Aorta (tissue), 5 donors: ENCODE results near the gene ARHGAP44. TPM values are rescaled to one million over a fixed set of nuclear protein-coding genes. Genes with fewer than 3 reads are reported as not detected.

ENCODE experiments used
- ATAC-seq: fragments of 200-7000 bp; cut with Tn5 transposase; one replicate; pipeline ENCODE4 v1.9.1; 2022; ENCODE audit warnings: moderate library complexity; ENCODE audit not compliant: low FRiP score
- DNase-seq, 2 donors: peaks; one replicate each; pipeline ENCODE4 v3.0.0-alpha.2; 2020
- H3K27ac ChIP-seq, 2 donors: one replicate each; pipeline ENCODE4 v1.5.1; 2013; ENCODE audit warnings: low read length in 2 of 2, mild to moderate bottlenecking in 2 of 2, moderate library complexity in 2 of 2, control low read depth in 1 of 2, inconsistent platforms in 1 of 2, low read depth in 1 of 2
- H3K27me3 ChIP-seq, 2 donors: one replicate each; pipeline ENCODE4 v1.6.1; 2013; ENCODE audit warnings: control low read depth in 1 of 2, low read length in 1 of 2, mild to moderate bottlenecking in 1 of 2, moderate library complexity in 1 of 2; ENCODE audit not compliant: insufficient read depth in 2 of 2, control insufficient read depth in 1 of 2
- H3K36me3 ChIP-seq, 2 donors: one replicate each; pipeline ENCODE4 v1.6.1; 2013; ENCODE audit warnings: control low read depth in 1 of 2, low read length in 1 of 2, mild to moderate bottlenecking in 1 of 2; ENCODE audit not compliant: insufficient read depth in 2 of 2, control insufficient read depth in 1 of 2
- H3K4me1 ChIP-seq, 2 donors: one replicate each; pipeline ENCODE4 v1.6.1; 2013; ENCODE audit warnings: low read length in 2 of 2, control low read depth in 1 of 2, mild to moderate bottlenecking in 1 of 2, moderate library complexity in 1 of 2; ENCODE audit not compliant: insufficient read depth in 2 of 2, control insufficient read depth in 1 of 2
- H3K4me3 ChIP-seq, 2 donors: one replicate each; pipeline ENCODE4 v1.5.1; 2013; ENCODE audit warnings: low read length in 2 of 2, control low read depth in 1 of 2, mild to moderate bottlenecking in 1 of 2
- H3K9me3 ChIP-seq: one replicate; pipeline ENCODE4 v1.6.1; 2013; ENCODE audit warnings: mild to moderate bottlenecking, low read length; ENCODE audit not compliant: control insufficient read depth
- WGBS, 2 donors: extraction: QIAGEN DNeasy Blood & Tissue Kit; methylation state at CpG; one replicate each; pipeline ENCODE4 v1.1.7; 2013; 5-methylcytosine and 5-hydroxymethylcytosine counted together
- intact Hi-C, 2 donors: fragments of 100-400 bp; cut with DNase I; formaldehyde crosslinking; loops; one replicate each; pipeline versions ENCODE4 v1.14.2 to v1.15.0; 2022
- polyA plus RNA-seq, 2 donors: library from polyadenylated mRNA; stranded (reverse); fragments of 200-250 nt; gene quantifications; one replicate each; pipeline ENCODE4 v1.2.3, GENCODE V29; 2013
- total RNA-seq, 2 donors: library from RNA; stranded (reverse); fragmentation: NEBNext Ultra II Directional; extraction: Animal tissue kit (Norgen Biotek cat#: 25700); gene quantifications; one replicate each; pipeline ENCODE4 v1.2.1, GENCODE V29; 2021
- donor health status: healthy with polysubstance abuse.
- donor health status: Bipolar disorder and iron deficiency.
- donor health status: DM: no; HTN: no; CAD: no.
- donor health status: DM: no; HTN: no; CAD: no.
- donor health status: DM: yes; HTN: yes; CAD: no.

ARHGAP44 gene
- total and polyA plus RNA-seq, 4 donors: 4.3 to 16.8 (median 10.0) TPM

GRCh38 chr17:12947047-12947446, 157.7 kb downstream of the ARHGAP44 start:
- H3K4me1 ChIP-seq: no peaks in the 10 kb centered on the region
- peaks cover 0 to 6% of the 10 kb centered on the region in 2 donors for H3K36me3 ChIP-seq
- DNase-seq (no peak), ATAC-seq (no peak)
- 77 to 92% methylated on average over 4 of the region's 4 CpGs for WGBS, 2 donors
- H3K9me3 ChIP-seq: no peaks in the 10 kb centered on the region
- intact Hi-C loops: no loop called here
- no peak overlapping the region for H3K4me3 ChIP-seq
- no peaks in the 10 kb centered on the region for H3K27me3 ChIP-seq
- H3K27ac ChIP-seq: no peak overlapping the region

- Histone ChIP-seq H3K27ac (no peak overlapping the region), H3K4me1 (no peaks in the 10 kb centered on the region), H3K36me3 (peaks cover 2 to 4% of the 10 kb centered on the region in 2 donors), H3K9me3 (peaks cover 1% of the 10 kb centered on the region), H3K4me3 (no peak overlapping the region), H3K27me3 (no peaks in the 10 kb centered on the region)
- WGBS, 2 donors: 90 to 92% methylated on average over 4 of the region's 4 CpGs
- DNase-seq (no peak), ATAC-seq (no peak)
- intact Hi-C loops: no loop called here
Observed at GRCh38 chr17:12952012-12952411, 162.7 kb downstream of the ARHGAP44 start.

- Histone ChIP-seq H3K4me1 (no peaks in the 10 kb centered on the region), H3K27me3 (no peaks in the 10 kb centered on the region), H3K4me3 (no peak overlapping the region), H3K27ac (no peak overlapping the region), H3K36me3 (peaks cover 2 to 4% of the 10 kb centered on the region in 2 donors), H3K9me3 (peaks cover 1% of the 10 kb centered on the region)
- intact Hi-C loops: no loop called here
- DNase-seq (no peak), ATAC-seq (no peak)
- WGBS, 2 donors: 93 to 96% methylated on average over 13 of the region's 13 CpGs
Observed at GRCh38 chr17:12953156-12953555, 163.9 kb downstream of the ARHGAP44 start.

GRCh38 chr17:12955521-12955920, 166.2 kb downstream of the ARHGAP44 start:
- DNase-seq: no peak
- no peaks in the 10 kb centered on the region for H3K27me3 ChIP-seq
- WGBS, 2 donors: 87 to 93% methylated on average over 5 of the region's 5 CpGs
- peaks cover 2 to 4% of the 10 kb centered on the region in 2 donors for H3K36me3 ChIP-seq
- no peaks in the 10 kb centered on the region for H3K4me1 ChIP-seq
- no peak for ATAC-seq
- H3K9me3 ChIP-seq: peaks cover 1% of the 10 kb centered on the region
- H3K27ac ChIP-seq: no peak overlapping the region
- intact Hi-C loops: no loop called here
- H3K4me3 ChIP-seq: no peak overlapping the region

- no peak overlapping the region for H3K4me3 ChIP-seq
- ATAC-seq: no peak
- peaks cover 2 to 4% of the 10 kb centered on the region in 2 donors for H3K36me3 ChIP-seq
- intact Hi-C loops: no loop called here
- WGBS, 2 donors: 97 to 98% methylated on average over 12 of the region's 12 CpGs
- DNase-seq: no peak
- peaks cover 1% of the 10 kb centered on the region for H3K9me3 ChIP-seq
- H3K27ac ChIP-seq: no peak overlapping the region
- no peaks in the 10 kb centered on the region for H3K4me1 ChIP-seq
- no peaks in the 10 kb centered on the region for H3K27me3 ChIP-seq
Observed at GRCh38 chr17:12958786-12959185, 169.5 kb downstream of the ARHGAP44 start.

- H3K9me3 ChIP-seq: peaks cover 1% of the 10 kb centered on the region
- DNase-seq: no peak
- no peak for ATAC-seq
- no peak overlapping the region for H3K27ac ChIP-seq
- 93 to 95% methylated on average over 8 of the region's 8 CpGs for WGBS, 2 donors
- no peaks in the 10 kb centered on the region for H3K4me1 ChIP-seq
- no peaks in the 10 kb centered on the region for H3K27me3 ChIP-seq
- no peak overlapping the region for H3K4me3 ChIP-seq
- intact Hi-C loops: no loop called here
- H3K36me3 ChIP-seq: peaks cover 2 to 4% of the 10 kb centered on the region in 2 donors
Observed at GRCh38 chr17:12959441-12959840, 170.1 kb downstream of the ARHGAP44 start.

GRCh38 chr17:12961655-12962054, 172.4 kb downstream of the ARHGAP44 start:
- intact Hi-C loops: no loop called here
- H3K4me1 ChIP-seq: no peaks in the 10 kb centered on the region
- DNase-seq (no peak), ATAC-seq (no peak)
- no peak overlapping the region for H3K4me3 ChIP-seq
- peaks cover 0 to 2% of the 10 kb centered on the region in 2 donors for H3K36me3 ChIP-seq
- H3K27ac ChIP-seq: no peak overlapping the region
- H3K27me3 ChIP-seq: no peaks in the 10 kb centered on the region
- H3K9me3 ChIP-seq: no peaks in the 10 kb centered on the region
- 92 to 94% methylated on average over 4 of the region's 4 CpGs for WGBS, 2 donors

- intact Hi-C loops: no loop called here
- 96% methylated on average over 7 of the region's 7 CpGs for WGBS, 2 donors
Observed at GRCh38 chr17:12963505-12963904, 174.2 kb downstream of the ARHGAP44 start.

GRCh38 chr17:12964162-12964561, 174.9 kb downstream of the ARHGAP44 start:
- ATAC-seq: no peak
- H3K4me1 ChIP-seq: no peaks in the 10 kb centered on the region
- WGBS, 2 donors: 94 to 97% methylated on average over 5 of the region's 5 CpGs
- H3K4me3 ChIP-seq: no peak overlapping the region
- no peak for DNase-seq
- H3K27ac ChIP-seq: no peak overlapping the region
- H3K9me3 ChIP-seq: no peaks in the 10 kb centered on the region
- H3K27me3 ChIP-seq: no peaks in the 10 kb centered on the region
- intact Hi-C loops: no loop called here
- no peaks in the 10 kb centered on the region for H3K36me3 ChIP-seq

More at GRCh38 chr17:12963505-12963904, 174.2 kb downstream of the ARHGAP44 start:
- DNase-seq: no peak
- H3K4me3 ChIP-seq: no peak overlapping the region
- ATAC-seq: no peak
- H3K27ac ChIP-seq: no peak overlapping the region
- H3K27me3 ChIP-seq: no peaks in the 10 kb centered on the region
- H3K36me3 ChIP-seq: no peaks in the 10 kb centered on the region
- no peaks in the 10 kb centered on the region for H3K4me1 ChIP-seq
- no peaks in the 10 kb centered on the region for H3K9me3 ChIP-seq
